Activated T-cell treated with anti-CD3 and anti-CD28 coated beads, Interleukin-2, amount 50 U/mL, for 24 hours (primary cell): Measurements from ENCODE around the gene UMODL1.

ENCODE experiments used
- DNase-seq: peaks from one replicate; pipeline ENCODE4 v3.0.0-alpha.2; 2020
- H3K27ac Mint-ChIP-seq: 2 replicates; pipeline ENCODE4 v1.8.0; 2020; ENCODE audit warnings: mild to moderate bottlenecking, mixed read lengths
- H3K27me3 Mint-ChIP-seq: 2 replicates; pipeline ENCODE4 v1.8.0; 2020; ENCODE audit warnings: mixed read lengths
- H3K36me3 Mint-ChIP-seq: 2 replicates; pipeline ENCODE4 v1.8.0; 2020; ENCODE audit warnings: low read depth, mixed read lengths
- H3K4me1 Mint-ChIP-seq: 2 replicates; pipeline ENCODE4 v1.8.0; 2020; ENCODE audit warnings: low read depth, mixed read lengths
- H3K4me3 Mint-ChIP-seq: 2 replicates; pipeline ENCODE4 v1.8.0; 2020; ENCODE audit warnings: mild to moderate bottlenecking, moderate library complexity, mixed read lengths
- H3K9me3 Mint-ChIP-seq: 2 replicates; pipeline ENCODE4 v1.8.0; 2020; ENCODE audit warnings: mixed read lengths

Gene UMODL1

DNA sequence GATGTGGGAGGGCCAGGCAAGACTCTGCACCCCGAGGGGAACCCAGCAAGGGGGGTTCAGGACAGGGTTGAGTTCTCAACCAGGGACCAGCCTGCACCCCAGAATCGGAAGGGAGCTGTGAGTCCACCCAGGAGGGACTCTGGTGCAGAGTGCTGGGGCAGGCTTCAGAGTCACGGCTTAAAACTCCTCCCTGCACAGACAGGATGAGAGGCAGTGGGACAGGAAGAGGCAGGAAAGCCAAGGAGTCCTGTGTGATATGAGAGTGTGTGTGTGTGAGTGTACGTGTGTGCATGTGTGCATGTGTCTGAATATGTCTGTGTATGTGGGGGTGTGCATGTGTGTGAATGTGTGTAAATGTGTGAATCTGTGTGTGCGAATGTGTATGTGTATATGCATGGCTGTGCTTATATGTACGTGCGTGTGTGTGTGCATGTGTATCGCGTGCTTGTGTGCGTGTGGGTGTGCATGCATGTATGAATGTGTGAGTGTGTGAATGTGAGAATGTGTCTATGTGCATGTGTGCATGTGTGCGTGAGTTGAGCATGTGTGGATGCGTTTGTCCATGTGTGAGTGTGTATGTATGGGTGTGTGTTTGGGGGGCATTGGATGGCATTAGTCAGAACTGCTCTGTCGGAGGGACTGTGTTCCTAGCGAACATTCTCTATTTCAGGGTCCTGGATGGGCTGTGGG, 52.2 kb downstream of the UMODL1 start:
- no peaks in the 10 kb centered on the region for H3K36me3 Mint-ChIP-seq
- peaks cover 82% of the 10 kb centered on the region for H3K27me3 Mint-ChIP-seq
- H3K27ac Mint-ChIP-seq: no peak overlapping the region
- H3K9me3 Mint-ChIP-seq: no peaks in the 10 kb centered on the region
- DNase-seq: no peak
- H3K4me1 Mint-ChIP-seq: peaks cover 13% of the 10 kb centered on the region
- H3K4me3 Mint-ChIP-seq: no peak overlapping the region

DNA sequence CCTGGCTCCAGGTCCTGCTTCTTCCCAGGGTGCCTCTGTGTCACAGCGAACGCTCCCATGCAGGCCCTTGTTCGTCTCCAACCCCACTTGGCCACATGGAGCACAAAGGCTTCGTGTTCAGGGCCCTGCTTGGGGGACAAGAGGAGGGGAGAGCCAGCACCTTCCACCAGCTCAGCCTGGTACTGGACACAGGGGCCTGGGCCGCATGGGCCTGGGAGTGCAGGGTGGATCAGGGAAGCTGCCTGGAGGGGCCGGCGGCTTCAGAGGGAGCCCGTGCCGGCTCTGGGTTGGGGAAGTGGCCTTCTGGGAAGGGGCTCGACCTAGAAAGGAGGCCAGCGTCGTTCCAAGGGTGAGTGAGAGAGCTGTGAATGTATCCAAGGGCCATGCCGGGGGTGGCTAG, 53.0 kb downstream of the UMODL1 start:
- H3K27ac Mint-ChIP-seq: no peak overlapping the region
- peaks cover 8% of the 10 kb centered on the region for H3K4me1 Mint-ChIP-seq
- no peak overlapping the region for H3K4me3 Mint-ChIP-seq
- no peaks in the 10 kb centered on the region for H3K9me3 Mint-ChIP-seq
- H3K36me3 Mint-ChIP-seq: no peaks in the 10 kb centered on the region
- peaks cover 76% of the 10 kb centered on the region for H3K27me3 Mint-ChIP-seq
- no peak for DNase-seq

DNA sequence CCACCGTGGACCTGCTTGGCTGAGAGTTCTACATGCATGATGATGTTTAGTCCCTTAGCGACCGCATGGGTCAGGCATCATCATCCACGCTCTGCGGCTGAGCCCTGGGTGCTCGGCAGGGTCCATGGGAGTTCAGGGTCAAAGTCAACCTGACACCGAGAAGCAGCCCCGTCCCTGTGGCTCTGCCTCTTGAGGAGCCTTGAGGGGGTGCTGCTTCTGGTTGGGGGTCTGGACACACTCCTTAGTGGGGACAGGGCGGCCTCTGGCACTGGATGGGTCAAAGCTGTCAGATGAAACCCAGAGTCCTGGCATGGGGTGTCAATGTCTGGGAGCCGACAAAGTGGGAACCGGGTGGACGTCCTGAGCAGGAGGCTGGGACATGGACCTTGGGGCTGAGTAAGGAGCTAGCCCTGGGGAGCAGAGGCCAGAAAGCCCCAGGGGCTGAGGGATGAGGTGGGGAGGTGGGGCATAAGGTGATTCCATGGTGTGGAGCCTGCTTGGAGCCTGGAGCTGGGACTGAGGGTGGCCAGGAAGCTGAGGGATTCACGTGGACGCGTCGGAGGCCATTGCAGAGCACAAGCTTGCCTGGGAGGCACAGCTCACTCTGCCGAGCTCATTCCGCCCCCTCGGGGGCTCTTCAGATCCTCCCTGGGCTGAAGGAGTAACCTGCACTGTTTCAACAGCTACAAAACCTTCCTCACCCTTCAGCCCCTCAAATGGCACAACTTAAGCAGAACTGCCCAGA, 53.9 kb downstream of the UMODL1 start:
- Mint-ChIP-seq H3K4me3 (no peak overlapping the region), H3K9me3 (no peaks in the 10 kb centered on the region), H3K27ac (no peak overlapping the region), H3K36me3 (no peaks in the 10 kb centered on the region), H3K4me1 (peaks cover 11% of the 10 kb centered on the region), H3K27me3 (peaks cover 67% of the 10 kb centered on the region)
- DNase-seq: no peak

DNA sequence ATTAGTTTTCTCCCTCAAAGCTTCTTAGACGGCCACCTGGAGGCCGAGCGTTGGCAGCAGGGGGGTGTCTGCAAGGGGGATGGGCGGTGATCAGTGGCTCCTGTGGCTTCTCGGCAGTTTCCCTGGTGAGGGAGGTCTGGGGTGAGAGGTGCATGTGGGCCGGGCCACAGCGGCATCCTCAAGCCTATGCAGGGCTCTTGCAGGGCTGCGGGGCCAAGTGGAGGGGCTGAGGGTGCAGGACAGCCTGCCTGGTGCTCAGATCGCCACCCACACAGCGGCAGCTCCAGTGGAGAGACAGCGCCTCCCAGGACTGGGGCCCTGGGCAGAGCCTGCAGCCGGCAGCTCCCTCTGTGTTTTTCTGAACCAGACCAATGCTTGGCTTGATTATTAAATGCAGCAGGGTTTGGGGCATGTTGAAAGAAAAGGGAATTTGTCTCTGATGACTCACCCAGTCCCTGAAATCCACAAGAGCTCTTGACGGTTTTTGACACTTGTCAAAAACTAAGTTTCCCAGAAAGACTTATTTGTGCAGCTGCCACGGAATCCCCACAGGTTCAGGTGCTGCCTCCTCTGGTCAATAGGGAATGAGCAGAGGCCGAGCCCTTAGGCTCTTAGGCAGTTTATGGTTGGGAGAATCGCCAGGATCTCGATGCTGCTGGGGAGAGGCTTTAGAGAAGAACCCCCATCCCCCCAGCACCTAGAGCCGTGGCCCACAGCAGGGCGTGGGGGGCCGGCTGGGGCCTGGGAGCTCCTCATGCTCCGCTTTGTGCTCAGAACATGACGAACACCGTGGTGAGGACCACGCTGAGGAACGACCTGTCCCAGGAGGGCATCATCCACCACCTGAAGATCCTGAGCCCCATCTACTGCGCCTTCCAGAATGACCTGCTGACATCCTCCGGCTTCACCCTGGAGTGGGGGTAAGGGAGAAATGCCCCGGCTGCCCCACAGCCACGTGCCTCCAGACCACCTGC, 54.7 kb downstream of the UMODL1 start:
- no peak overlapping the region for H3K27ac Mint-ChIP-seq
- no peak for DNase-seq
- no peaks in the 10 kb centered on the region for H3K9me3 Mint-ChIP-seq
- H3K27me3 Mint-ChIP-seq: peaks cover 58% of the 10 kb centered on the region
- H3K4me3 Mint-ChIP-seq: no peak overlapping the region
- H3K4me1 Mint-ChIP-seq: peaks cover 9% of the 10 kb centered on the region
- H3K36me3 Mint-ChIP-seq: no peaks in the 10 kb centered on the region

DNA sequence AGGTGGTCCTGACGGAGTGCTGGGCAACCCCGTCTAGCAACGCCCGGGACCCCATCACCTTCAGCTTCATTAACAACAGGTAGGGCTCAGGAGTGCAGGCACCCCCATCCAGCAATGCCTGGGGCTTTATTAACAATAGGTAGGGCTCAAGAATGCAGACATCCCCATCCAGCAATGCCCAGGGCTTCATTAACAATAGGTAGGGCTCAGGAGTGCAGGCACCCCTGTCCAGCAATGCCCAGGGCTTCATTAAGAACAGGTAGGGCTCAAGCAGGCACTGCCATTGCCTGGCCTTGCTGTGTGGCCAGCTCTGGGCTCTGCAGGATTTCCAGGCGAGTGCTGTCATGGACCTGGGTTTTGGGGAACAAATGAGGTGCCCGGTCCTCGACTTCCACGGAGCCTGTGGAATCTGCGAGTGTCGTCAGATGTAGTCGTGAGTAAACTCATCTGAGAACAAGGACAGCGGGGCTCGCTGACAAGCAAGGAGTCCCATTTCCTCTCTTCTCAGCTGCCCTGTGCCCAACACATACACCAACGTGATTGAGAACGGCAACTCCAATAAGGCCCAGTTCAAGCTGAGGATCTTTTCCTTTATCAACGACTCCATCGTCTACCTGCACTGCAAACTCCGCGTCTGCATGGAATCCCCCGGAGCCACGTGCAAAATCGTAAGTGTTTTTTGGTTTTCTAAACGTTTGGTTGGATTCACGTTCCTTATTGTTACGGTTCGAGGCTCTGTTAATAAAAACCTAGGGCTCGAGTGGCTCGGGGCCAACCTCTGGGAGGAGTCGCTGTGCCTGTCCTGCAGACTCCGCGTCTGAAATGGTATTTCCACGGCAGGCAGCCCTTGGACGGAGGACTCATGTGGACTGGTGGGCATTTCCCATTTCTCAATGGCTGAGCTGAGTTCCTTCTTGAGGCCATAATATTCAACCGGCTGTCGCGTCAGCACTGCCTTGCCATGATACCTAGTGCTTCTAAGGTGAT, 56.3 kb downstream of the UMODL1 start:
- H3K4me3 Mint-ChIP-seq: no peak overlapping the region
- H3K27ac Mint-ChIP-seq: no peak overlapping the region
- no peak for DNase-seq

DNA sequence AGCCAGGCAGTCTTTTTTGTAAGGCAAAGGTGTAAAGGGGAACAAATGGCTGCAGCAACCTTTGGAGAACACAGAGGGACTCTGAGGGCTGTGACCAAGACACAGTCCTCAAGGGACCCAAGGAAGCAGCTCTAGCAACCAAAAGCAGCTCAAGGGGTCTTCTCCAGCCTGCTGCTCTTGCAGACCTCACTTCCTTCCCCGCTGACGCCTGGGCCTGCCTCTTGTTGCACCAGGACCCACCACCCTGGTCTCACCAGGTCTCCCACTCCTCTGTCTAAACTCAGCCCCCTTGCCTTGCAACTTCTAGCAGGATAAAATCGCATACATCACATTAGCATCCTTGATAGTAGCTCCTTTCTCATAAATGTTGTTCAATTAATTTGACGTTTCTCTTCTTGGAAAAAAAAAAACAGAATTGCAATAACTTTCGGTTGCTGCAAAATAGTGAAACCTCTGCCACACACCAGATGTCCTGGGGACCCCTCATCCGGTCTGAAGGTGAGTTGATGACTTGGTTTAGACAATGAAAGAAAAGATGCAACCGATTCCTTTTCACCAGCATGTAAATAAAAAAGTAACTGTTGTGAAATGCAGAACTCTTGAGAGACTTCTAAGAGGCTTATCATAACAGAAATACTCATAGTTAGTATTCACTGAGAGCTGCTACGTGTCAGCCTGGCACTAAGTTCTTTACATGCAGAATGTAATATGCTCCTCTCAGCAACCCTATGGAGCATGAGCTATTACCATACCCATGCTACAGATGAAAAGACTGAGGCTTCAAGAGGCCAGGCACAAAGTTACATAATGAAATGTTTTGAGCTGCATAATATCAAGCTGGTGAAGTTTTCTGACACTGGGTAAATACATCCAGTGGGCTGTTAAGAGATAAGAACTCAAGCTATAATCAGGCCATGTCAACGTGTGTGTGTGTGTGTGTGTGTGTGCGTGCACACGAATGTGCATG, 58.5 kb downstream of the UMODL1 start:
- H3K36me3 Mint-ChIP-seq: no peaks in the 10 kb centered on the region
- H3K9me3 Mint-ChIP-seq: no peaks in the 10 kb centered on the region
- peaks cover 27% of the 10 kb centered on the region for H3K27me3 Mint-ChIP-seq
- H3K27ac Mint-ChIP-seq: no peak overlapping the region
- peaks cover 6% of the 10 kb centered on the region for H3K4me1 Mint-ChIP-seq
- no peak overlapping the region for H3K4me3 Mint-ChIP-seq
- no peak for DNase-seq

More for the DNA sequence above, 56.3 kb downstream of the UMODL1 start:
- Mint-ChIP-seq H3K36me3 (no peaks in the 10 kb centered on the region), H3K9me3 (no peaks in the 10 kb centered on the region), H3K4me1 (peaks cover 9% of the 10 kb centered on the region), H3K27me3 (peaks cover 42% of the 10 kb centered on the region)

DNA sequence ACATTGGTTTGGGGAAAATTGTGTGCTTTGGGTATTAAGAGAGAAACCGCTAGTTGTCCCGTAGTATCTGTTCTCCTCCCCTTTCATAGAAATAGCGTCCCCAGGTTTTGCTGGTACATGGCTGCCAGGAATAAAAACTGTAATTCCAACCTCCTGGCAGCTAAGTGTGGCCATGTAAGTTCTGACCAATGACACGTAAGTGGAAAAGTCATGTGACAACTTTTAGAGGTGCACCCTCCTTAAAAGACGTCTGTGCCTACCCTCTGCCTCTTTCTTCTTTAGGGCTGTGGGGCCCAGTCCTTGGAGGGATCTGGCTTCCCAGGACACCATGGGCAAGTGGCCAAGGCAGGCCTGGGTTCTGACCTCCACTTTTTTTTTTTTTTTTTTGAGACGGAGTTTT, 59.3 kb downstream of the UMODL1 start:
- no peaks in the 10 kb centered on the region for H3K9me3 Mint-ChIP-seq
- no peaks in the 10 kb centered on the region for H3K36me3 Mint-ChIP-seq
- H3K27ac Mint-ChIP-seq: no peak overlapping the region
- H3K4me1 Mint-ChIP-seq: peaks cover 5% of the 10 kb centered on the region
- peaks cover 18% of the 10 kb centered on the region for H3K27me3 Mint-ChIP-seq
- no peak for DNase-seq
- no peak overlapping the region for H3K4me3 Mint-ChIP-seq

DNA sequence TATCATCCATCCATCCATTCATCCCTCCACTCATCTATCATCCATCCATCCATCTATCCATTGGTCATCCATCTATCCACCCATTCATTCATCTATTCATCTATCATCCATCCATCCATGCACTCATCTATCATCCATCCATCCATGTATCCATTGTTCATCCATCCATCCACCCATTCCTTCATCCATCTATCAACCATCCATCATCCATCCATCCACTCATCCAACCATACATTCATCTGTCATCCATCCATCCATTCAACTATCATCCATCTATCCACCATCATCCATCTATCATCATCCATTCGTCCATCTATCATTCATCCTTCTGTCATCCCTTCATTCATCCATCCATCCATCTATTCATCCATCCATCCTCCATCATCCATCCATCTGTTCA, 61.1 kb downstream of the UMODL1 start:
- Mint-ChIP-seq H3K36me3 (no peaks in the 10 kb centered on the region), H3K4me1 (peaks cover 4% of the 10 kb centered on the region), H3K27ac (no peak overlapping the region), H3K4me3 (no peak overlapping the region), H3K27me3 (peaks cover under 1% of the 10 kb centered on the region), H3K9me3 (no peaks in the 10 kb centered on the region)
- no peak for DNase-seq

DNA sequence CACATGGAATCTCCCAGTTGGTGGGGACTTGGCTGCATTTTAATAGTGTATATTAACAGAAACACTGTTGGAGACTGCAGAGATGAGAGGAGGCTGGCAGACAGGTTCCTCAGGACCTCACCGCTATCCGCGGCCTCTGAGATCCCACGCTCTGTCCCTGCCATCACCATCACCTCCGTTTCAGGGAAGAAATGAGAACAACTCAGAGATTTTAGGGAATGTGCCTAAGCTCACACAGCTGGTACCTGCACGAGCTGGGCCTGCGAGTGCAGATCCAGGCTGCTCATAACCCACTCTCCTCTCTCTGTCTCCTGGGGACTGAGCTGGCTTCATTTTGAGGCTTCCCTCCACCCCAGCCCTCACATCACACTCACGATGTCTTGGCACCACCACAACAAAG, 62.0 kb downstream of the UMODL1 start:
- DNase-seq: no peak
- no peak overlapping the region for H3K27ac Mint-ChIP-seq
- peaks cover 12% of the 10 kb centered on the region for H3K4me1 Mint-ChIP-seq
- H3K27me3 Mint-ChIP-seq: no peaks in the 10 kb centered on the region
- no peak overlapping the region for H3K4me3 Mint-ChIP-seq
- no peaks in the 10 kb centered on the region for H3K9me3 Mint-ChIP-seq
- H3K36me3 Mint-ChIP-seq: no peaks in the 10 kb centered on the region

DNA sequence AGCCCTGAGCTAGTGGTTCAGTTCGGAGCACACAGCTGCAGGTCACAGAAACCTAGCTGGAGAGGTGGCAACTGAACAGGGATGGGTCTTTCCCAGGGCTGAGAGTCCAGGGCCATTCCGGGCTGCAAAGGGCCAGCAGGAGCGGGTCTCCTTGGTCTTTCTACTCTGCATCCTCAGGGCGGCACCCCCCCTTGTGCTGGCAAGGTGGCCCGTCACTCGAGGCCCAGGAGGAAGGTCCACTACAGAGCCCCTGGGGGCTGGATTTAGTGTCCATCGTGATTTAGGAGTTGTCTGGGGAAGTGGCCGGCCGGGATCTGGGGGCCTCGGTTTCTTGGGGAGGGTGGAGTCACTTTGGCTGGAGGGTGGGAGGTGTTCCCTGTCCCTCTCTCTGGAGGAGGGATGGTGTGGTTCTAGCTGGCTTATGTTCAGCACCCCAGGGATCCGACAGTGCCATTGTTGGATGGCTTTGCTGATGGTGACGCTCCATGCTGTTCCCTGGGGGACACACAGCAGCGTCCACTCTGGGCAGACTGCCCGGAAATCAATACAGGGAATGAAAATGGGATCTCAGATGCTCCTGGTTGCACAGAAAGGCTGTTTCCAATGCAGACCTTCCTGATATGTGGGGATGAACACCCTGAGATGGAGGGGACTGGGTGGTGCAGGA, 64.4 kb downstream of the UMODL1 start:
- H3K9me3 Mint-ChIP-seq: no peaks in the 10 kb centered on the region
- no peak overlapping the region for H3K27ac Mint-ChIP-seq
- H3K4me1 Mint-ChIP-seq: peaks cover 11% of the 10 kb centered on the region
- DNase-seq: no peak
- no peaks in the 10 kb centered on the region for H3K27me3 Mint-ChIP-seq
- no peak overlapping the region for H3K4me3 Mint-ChIP-seq
- no peaks in the 10 kb centered on the region for H3K36me3 Mint-ChIP-seq

DNA sequence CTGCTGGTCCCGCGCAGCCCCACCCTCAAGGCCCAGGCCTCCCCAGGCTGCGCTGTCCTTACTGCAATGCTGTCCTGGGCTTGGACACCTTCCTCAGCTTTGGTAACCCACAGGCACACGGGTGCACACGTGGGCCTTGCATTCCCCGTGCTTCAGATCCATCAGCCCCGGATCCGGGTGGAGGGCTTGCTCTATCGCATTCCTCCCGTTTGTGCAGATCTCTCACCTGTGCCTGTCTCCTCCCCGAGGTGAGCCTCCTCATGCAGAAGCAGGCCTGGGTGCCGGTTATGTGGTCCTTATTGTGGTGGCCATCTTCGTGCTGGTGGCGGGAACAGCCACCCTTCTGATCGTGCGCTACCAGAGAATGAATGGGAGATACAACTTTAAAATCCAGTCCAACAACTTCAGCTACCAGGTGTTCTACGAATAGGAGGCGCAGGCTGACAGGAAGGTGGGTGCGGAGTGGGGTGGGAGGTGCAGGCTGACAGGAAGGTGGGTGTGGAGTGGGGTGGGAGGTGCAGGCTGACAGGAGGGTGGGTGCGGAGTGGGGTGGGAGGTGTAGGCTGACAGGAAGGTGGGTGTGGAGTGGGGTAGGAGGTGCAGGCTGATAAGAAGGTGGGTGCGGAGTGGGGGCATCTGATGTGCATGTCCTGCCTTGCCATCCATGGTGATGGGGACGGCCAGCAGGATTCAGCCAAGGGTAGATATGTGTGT, 66.2 kb downstream of the UMODL1 start:
- H3K4me3 Mint-ChIP-seq: no peak overlapping the region
- H3K36me3 Mint-ChIP-seq: no peaks in the 10 kb centered on the region
- DNase-seq: no peak
- H3K4me1 Mint-ChIP-seq: peaks cover 11% of the 10 kb centered on the region
- no peaks in the 10 kb centered on the region for H3K9me3 Mint-ChIP-seq
- H3K27me3 Mint-ChIP-seq: no peaks in the 10 kb centered on the region
- no peak overlapping the region for H3K27ac Mint-ChIP-seq
